ENCODE results near the gene IREB2. TPM values are rescaled to one million over a fixed set of nuclear protein-coding genes. Genes with fewer than 3 reads are reported as not detected.

Gene IREB2
- total RNA-seq, 1 experiment from 2014 or later, result 89.5 TPM

GRCh38 chr15:78417754-78418630 is 20.0 kb upstream of the IREB2 start:
- H3K4me3 Mint-ChIP-seq, result no peak overlapping the region
- ChIA-PET POLR2A (interaction anchor here (0.6 kb wide), 1 partner anchor 25 kb away, joined by 4 read pairs; no protein-coding TSS in a partner anchor), CTCF (interaction anchor here (1.1 to 3.7 kb wide), 3 partner anchors 102 to 110 kb away, joined by 3 to 28 read pairs (median 3); no protein-coding TSS in a partner anchor)
- ATAC-seq (no peak), DNase-seq (ENCODE audit: low spot score) (no peak)
- H3K27ac Mint-ChIP-seq, result no peak overlapping the region
- peaks cover 8% of the 10 kb centered on the region; the same call in 1 of the 2 replicates for H3K27me3 Mint-ChIP-seq (ENCODE audit: low read depth)
- peaks cover 12% of the 10 kb centered on the region for H3K4me1 Mint-ChIP-seq
- TF ChIP-seq TP53 (CRISPR knock-in tag; IDR thresholded peaks at IDR 0.05) (no peak), FOXP4 (CRISPR knock-in tag; IDR thresholded peaks at IDR 0.05) (no peak), CDX4 (CRISPR knock-in tag; IDR thresholded peaks at IDR 0.05; ENCODE audit: borderline replicate concordance) (no peak), CREB1 (CRISPR knock-in tag; IDR thresholded peaks at IDR 0.05) (no peak), STAT6 (CRISPR knock-in tag; conservative IDR thresholded peaks at IDR 0.05; ENCODE audit: low read depth) (no peak)
- TF ChIP-seq, protein P1, sequence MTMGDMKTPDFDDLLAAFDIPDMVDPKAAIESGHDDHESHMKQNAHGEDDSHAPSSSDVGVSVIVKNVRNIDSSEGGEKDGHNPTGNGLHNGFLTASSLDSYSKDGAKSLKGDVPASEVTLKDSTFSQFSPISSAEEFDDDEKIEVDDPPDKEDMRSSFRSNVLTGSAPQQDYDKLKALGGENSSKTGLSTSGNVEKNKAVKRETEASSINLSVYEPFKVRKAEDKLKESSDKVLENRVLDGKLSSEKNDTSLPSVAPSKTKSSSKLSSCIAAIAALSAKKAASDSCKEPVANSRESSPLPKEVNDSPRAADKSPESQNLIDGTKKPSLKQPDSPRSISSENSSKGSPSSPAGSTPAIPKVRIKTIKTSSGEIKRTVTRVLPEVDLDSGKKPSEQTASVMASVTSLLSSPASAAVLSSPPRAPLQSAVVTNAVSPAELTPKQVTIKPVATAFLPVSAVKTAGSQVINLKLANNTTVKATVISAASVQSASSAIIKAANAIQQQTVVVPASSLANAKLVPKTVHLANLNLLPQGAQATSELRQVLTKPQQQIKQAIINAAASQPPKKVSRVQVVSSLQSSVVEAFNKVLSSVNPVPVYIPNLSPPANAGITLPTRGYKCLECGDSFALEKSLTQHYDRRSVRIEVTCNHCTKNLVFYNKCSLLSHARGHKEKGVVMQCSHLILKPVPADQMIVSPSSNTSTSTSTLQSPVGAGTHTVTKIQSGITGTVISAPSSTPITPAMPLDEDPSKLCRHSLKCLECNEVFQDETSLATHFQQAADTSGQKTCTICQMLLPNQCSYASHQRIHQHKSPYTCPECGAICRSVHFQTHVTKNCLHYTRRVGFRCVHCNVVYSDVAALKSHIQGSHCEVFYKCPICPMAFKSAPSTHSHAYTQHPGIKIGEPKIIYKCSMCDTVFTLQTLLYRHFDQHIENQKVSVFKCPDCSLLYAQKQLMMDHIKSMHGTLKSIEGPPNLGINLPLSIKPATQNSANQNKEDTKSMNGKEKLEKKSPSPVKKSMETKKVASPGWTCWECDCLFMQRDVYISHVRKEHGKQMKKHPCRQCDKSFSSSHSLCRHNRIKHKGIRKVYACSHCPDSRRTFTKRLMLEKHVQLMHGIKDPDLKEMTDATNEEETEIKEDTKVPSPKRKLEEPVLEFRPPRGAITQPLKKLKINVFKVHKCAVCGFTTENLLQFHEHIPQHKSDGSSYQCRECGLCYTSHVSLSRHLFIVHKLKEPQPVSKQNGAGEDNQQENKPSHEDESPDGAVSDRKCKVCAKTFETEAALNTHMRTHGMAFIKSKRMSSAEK (CRISPR knock-in tag; IDR thresholded peaks at IDR 0.05; ENCODE audit: borderline replicate concordance), result no peak
- TF ChIP-seq, protein P2, sequence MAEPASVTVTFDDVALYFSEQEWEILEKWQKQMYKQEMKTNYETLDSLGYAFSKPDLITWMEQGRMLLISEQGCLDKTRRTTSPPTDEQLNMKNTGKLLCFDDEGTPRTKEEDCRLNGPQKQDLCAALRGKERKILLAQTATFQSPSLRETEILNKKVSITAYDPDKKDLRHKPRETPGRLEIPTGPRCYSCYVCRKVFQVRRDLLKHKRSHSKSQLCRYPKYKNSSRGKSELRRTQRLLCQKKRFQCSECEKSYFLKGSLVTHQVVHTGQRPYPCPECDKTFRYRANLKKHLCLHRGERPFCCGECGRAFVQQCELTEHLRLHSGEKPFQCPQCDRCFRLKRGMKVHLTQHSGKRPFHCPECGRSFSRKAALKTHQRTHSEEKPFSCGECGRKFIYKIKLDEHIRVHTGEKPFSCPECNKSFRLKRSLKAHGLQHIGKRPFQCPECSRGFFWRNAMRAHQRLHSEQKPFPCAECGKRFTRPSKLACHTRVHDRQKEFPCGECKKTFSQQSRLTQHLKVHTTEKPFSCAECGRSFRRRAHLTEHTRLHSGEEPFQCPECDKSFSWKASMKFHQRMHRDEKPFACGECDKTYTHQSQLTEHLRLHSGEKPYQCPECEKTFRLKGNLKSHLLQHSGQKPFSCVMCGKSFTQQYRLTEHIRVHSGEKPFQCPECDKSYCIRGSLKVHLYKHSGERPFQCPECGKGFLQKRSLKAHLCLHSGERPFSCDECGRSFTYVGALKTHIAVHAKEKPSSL (CRISPR knock-in tag; conservative IDR thresholded peaks at IDR 0.05), result no peak
- peaks cover 4% of the 10 kb centered on the region; the same call in 1 of the 2 replicates for H3K36me3 Mint-ChIP-seq
- H3K9me3 Mint-ChIP-seq, result peaks cover 7% of the 10 kb centered on the region

GRCh38 chr15:78418686-78419085 is 19.3 kb upstream of the IREB2 start:
- H3K27ac Mint-ChIP-seq, result no peak overlapping the region
- POLR2A ChIA-PET, result no interaction called here
- no peak for DNase-seq (ENCODE audit: low spot score)
- H3K36me3 Mint-ChIP-seq, result peaks cover 4% of the 10 kb centered on the region; the same call in 1 of the 2 replicates
- peaks cover 7% of the 10 kb centered on the region for H3K9me3 Mint-ChIP-seq
- peaks cover 12% of the 10 kb centered on the region for H3K4me1 Mint-ChIP-seq
- H3K4me3 Mint-ChIP-seq, result no peak overlapping the region
- CTCF ChIA-PET, result interaction anchor here (0.5 to 1.1 kb wide), 3 partner anchors 102 to 119 kb away, joined by 3 to 5 read pairs (median 3); partner anchors contain the start of gene SKIC8
- ATAC-seq, result no peak
- H3K27me3 Mint-ChIP-seq (ENCODE audit: low read depth), result peaks cover 8% of the 10 kb centered on the region; the same call in 1 of the 2 replicates
- TF ChIP-seq, protein P3, sequence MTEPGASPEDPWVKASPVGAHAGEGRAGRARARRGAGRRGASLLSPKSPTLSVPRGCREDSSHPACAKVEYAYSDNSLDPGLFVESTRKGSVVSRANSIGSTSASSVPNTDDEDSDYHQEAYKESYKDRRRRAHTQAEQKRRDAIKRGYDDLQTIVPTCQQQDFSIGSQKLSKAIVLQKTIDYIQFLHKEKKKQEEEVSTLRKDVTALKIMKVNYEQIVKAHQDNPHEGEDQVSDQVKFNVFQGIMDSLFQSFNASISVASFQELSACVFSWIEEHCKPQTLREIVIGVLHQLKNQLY (CRISPR knock-in tag; IDR thresholded peaks at IDR 0.05), result no peak
- TF ChIP-seq RELA (CRISPR knock-in tag; IDR thresholded peaks at IDR 0.05; ENCODE audit: borderline replicate concordance) (no peak), ZNF138 (CRISPR knock-in tag; conservative IDR thresholded peaks at IDR 0.05) (no peak), FOXK1 (CRISPR knock-in tag; IDR thresholded peaks at IDR 0.05) (no peak), SOX15 (CRISPR knock-in tag; IDR thresholded peaks at IDR 0.05) (no peak), E2F5 (CRISPR knock-in tag; IDR thresholded peaks at IDR 0.05) (no peak), HMGA2 (CRISPR knock-in tag; IDR thresholded peaks at IDR 0.05) (no peak), ZNF121 (CRISPR knock-in tag; IDR thresholded peaks at IDR 0.05) (no peak), NR2C2 (CRISPR knock-in tag; IDR thresholded peaks at IDR 0.05) (no peak), SMAD3 (CRISPR knock-in tag; IDR thresholded peaks at IDR 0.05; ENCODE audit: borderline replicate concordance) (no peak), ESRRA (CRISPR knock-in tag; IDR thresholded peaks at IDR 0.05; ENCODE audit: borderline replicate concordance) (no peak)
- TF ChIP-seq, protein P4, sequence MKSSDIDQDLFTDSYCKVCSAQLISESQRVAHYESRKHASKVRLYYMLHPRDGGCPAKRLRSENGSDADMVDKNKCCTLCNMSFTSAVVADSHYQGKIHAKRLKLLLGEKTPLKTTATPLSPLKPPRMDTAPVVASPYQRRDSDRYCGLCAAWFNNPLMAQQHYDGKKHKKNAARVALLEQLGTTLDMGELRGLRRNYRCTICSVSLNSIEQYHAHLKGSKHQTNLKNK (CRISPR knock-in tag; IDR thresholded peaks at IDR 0.05), result no peak

All from WTC11 (cell line).